ENCODE data around the gene PRRT2. TPM values are rescaled to one million over a fixed set of nuclear protein-coding genes. Genes with fewer than 3 reads are reported as not detected.
A peak's percentile ranks its signal among the peaks of the same experiment; 100 is the strongest.
"Not testable (repeated sequence)": the region's sequence is repeated elsewhere in the genome, so short reads cannot be mapped to it uniquely, and the experiment has no call there.

Gene PRRT2
- total RNA-seq, 2 donors from 2014 or later: 2.0 to 3.4 TPM

GRCh38 chr16:29820730-29821642 is 9.0 kb downstream of the PRRT2 start:
- Mint-ChIP-seq H3K27me3 (no peaks in the 10 kb centered on the region), H3K27ac (peak overlapping the region; percentile 93), H3K4me3 (peak overlapping the region; percentile 96), H3K4me1 (peaks cover 48% of the 10 kb centered on the region), H3K36me3 (ENCODE audit: low read depth) (peaks cover 3% of the 10 kb centered on the region)
- H3K9me3 ChIP-seq (ENCODE audit: control insufficient read depth, low read length, poor library complexity, severe bottlenecking): no peaks in the 10 kb centered on the region
- peak in 2 of 3 donors; percentile 40 to 42 for DNase-seq
- peak; percentile 64 for ATAC-seq

GRCh38 chr16:29821643-29822115 is 9.7 kb downstream of the PRRT2 start:
- peak overlapping the region; percentile 93 for H3K27ac Mint-ChIP-seq
- no peaks in the 10 kb centered on the region for H3K9me3 ChIP-seq (ENCODE audit: control insufficient read depth, low read length, poor library complexity, severe bottlenecking)
- H3K27me3 Mint-ChIP-seq: no peaks in the 10 kb centered on the region
- no peak for DNase-seq
- H3K4me3 Mint-ChIP-seq: peak overlapping the region; percentile 96
- H3K4me1 Mint-ChIP-seq: peaks cover 49% of the 10 kb centered on the region
- peaks cover 2% of the 10 kb centered on the region for H3K36me3 Mint-ChIP-seq (ENCODE audit: low read depth)
- ATAC-seq: no peak

- no peak for DNase-seq
- H3K27ac Mint-ChIP-seq: peak overlapping the region; percentile 93
- H3K36me3 Mint-ChIP-seq (ENCODE audit: low read depth): no peaks in the 10 kb centered on the region
- peak overlapping the region; percentile 90 for H3K4me3 Mint-ChIP-seq
- ATAC-seq: no peak
- H3K4me1 Mint-ChIP-seq: peaks cover 46% of the 10 kb centered on the region
- H3K9me3 ChIP-seq (ENCODE audit: control insufficient read depth, low read length, poor library complexity, severe bottlenecking): no peaks in the 10 kb centered on the region
- H3K27me3 Mint-ChIP-seq: no peaks in the 10 kb centered on the region
Measured at GRCh38 chr16:29824589-29825144, 12.7 kb downstream of the PRRT2 start.

- H3K9me3 ChIP-seq (ENCODE audit: control insufficient read depth, low read length, poor library complexity, severe bottlenecking): no peaks in the 10 kb centered on the region
- Mint-ChIP-seq H3K27me3 (no peaks in the 10 kb centered on the region), H3K4me3 (peak overlapping the region; percentile 90), H3K36me3 (ENCODE audit: low read depth) (no peaks in the 10 kb centered on the region), H3K4me1 (peaks cover 46% of the 10 kb centered on the region), H3K27ac (peak overlapping the region; percentile 93)
- no peak for ATAC-seq
- DNase-seq: no peak
Measured at GRCh38 chr16:29825145-29826044, 13.4 kb downstream of the PRRT2 start.

- ATAC-seq: no peak
- peak overlapping the region; percentile 93 for H3K27ac Mint-ChIP-seq
- H3K36me3 Mint-ChIP-seq (ENCODE audit: low read depth): no peaks in the 10 kb centered on the region
- H3K4me1 Mint-ChIP-seq: peaks cover 40% of the 10 kb centered on the region
- no peak for DNase-seq
- H3K27me3 Mint-ChIP-seq: no peaks in the 10 kb centered on the region
- no peaks in the 10 kb centered on the region for H3K9me3 ChIP-seq (ENCODE audit: control insufficient read depth, low read length, poor library complexity, severe bottlenecking)
- H3K4me3 Mint-ChIP-seq: peak overlapping the region; percentile 90
Measured at GRCh38 chr16:29826342-29826695, 14.3 kb downstream of the PRRT2 start.

- peaks cover 7% of the 10 kb centered on the region for H3K36me3 Mint-ChIP-seq (ENCODE audit: low read depth)
- no peak for ATAC-seq
- H3K4me3 Mint-ChIP-seq: no peak overlapping the region
- DNase-seq: no peak
- peak overlapping the region; percentile 72 for H3K27ac Mint-ChIP-seq
- H3K9me3 ChIP-seq (ENCODE audit: control insufficient read depth, low read length, poor library complexity, severe bottlenecking): no peaks in the 10 kb centered on the region
- H3K4me1 Mint-ChIP-seq: peaks cover 24% of the 10 kb centered on the region
- no peaks in the 10 kb centered on the region for H3K27me3 Mint-ChIP-seq
Measured at GRCh38 chr16:29830774-29831173, 18.8 kb downstream of the PRRT2 start.

GRCh38 chr16:29831490-29831889 is 19.5 kb downstream of the PRRT2 start:
- peaks cover 23% of the 10 kb centered on the region for H3K4me1 Mint-ChIP-seq
- no peak for DNase-seq
- H3K4me3 Mint-ChIP-seq: no peak overlapping the region
- peaks cover 7% of the 10 kb centered on the region for H3K36me3 Mint-ChIP-seq (ENCODE audit: low read depth)
- no peaks in the 10 kb centered on the region for H3K9me3 ChIP-seq (ENCODE audit: control insufficient read depth, low read length, poor library complexity, severe bottlenecking)
- no peaks in the 10 kb centered on the region for H3K27me3 Mint-ChIP-seq
- no peak for ATAC-seq
- peak overlapping the region; percentile 72 for H3K27ac Mint-ChIP-seq

GRCh38 chr16:29833219-29833618 is 21.2 kb downstream of the PRRT2 start:
- not testable (repeated sequence) for H3K9me3 ChIP-seq (ENCODE audit: control insufficient read depth, low read length, poor library complexity, severe bottlenecking); ATAC-seq; H3K4me3 Mint-ChIP-seq; DNase-seq; H3K27ac Mint-ChIP-seq; H3K4me1 Mint-ChIP-seq; H3K27me3 Mint-ChIP-seq; H3K36me3 Mint-ChIP-seq (ENCODE audit: low read depth)

- ATAC-seq: no peak
- peaks cover 7% of the 10 kb centered on the region for H3K36me3 Mint-ChIP-seq (ENCODE audit: low read depth)
- no peak for DNase-seq
- peaks cover 9% of the 10 kb centered on the region for H3K4me1 Mint-ChIP-seq
- H3K9me3 ChIP-seq (ENCODE audit: control insufficient read depth, low read length, poor library complexity, severe bottlenecking): no peaks in the 10 kb centered on the region
- H3K27me3 Mint-ChIP-seq: no peaks in the 10 kb centered on the region
- no peak overlapping the region for H3K27ac Mint-ChIP-seq
- H3K4me3 Mint-ChIP-seq: no peak overlapping the region
Measured at GRCh38 chr16:29834079-29834478, 22.1 kb downstream of the PRRT2 start.

- Mint-ChIP-seq H3K36me3 (ENCODE audit: low read depth) (peaks cover 7% of the 10 kb centered on the region), H3K4me1 (peaks cover 8% of the 10 kb centered on the region), H3K27ac (no peak overlapping the region)
Measured at GRCh38 chr16:29835926-29836325, 23.9 kb downstream of the PRRT2 start.

GRCh38 chr16:29836623-29837022 is 24.6 kb downstream of the PRRT2 start:
- H3K9me3 ChIP-seq (ENCODE audit: control insufficient read depth, low read length, poor library complexity, severe bottlenecking): no peaks in the 10 kb centered on the region
- Mint-ChIP-seq H3K36me3 (ENCODE audit: low read depth) (peaks cover 9% of the 10 kb centered on the region), H3K4me3 (no peak overlapping the region), H3K27ac (peak overlapping the region; percentile 11), H3K4me1 (peaks cover 10% of the 10 kb centered on the region), H3K27me3 (no peaks in the 10 kb centered on the region)
- DNase-seq (no peak), ATAC-seq (no peak)

More at GRCh38 chr16:29835926-29836325, 23.9 kb downstream of the PRRT2 start:
- H3K9me3 ChIP-seq (ENCODE audit: control insufficient read depth, low read length, poor library complexity, severe bottlenecking): no peaks in the 10 kb centered on the region
- H3K27me3 Mint-ChIP-seq: no peaks in the 10 kb centered on the region
- H3K4me3 Mint-ChIP-seq: no peak overlapping the region
- ATAC-seq: no peak
- no peak for DNase-seq

GRCh38 chr16:29837841-29838240 is 25.8 kb downstream of the PRRT2 start:
- Mint-ChIP-seq H3K4me1 (peaks cover 6% of the 10 kb centered on the region), H3K27ac (no peak overlapping the region)

GRCh38 chr16:29839822-29840221 is 27.8 kb downstream of the PRRT2 start:
- ATAC-seq (no peak), DNase-seq (no peak)
- peaks cover 4% of the 10 kb centered on the region for H3K36me3 Mint-ChIP-seq (ENCODE audit: low read depth)
- H3K4me1 Mint-ChIP-seq: peaks cover 6% of the 10 kb centered on the region
- no peaks in the 10 kb centered on the region for H3K9me3 ChIP-seq (ENCODE audit: control insufficient read depth, low read length, poor library complexity, severe bottlenecking)
- no peaks in the 10 kb centered on the region for H3K27me3 Mint-ChIP-seq
- no peak overlapping the region for H3K4me3 Mint-ChIP-seq
- peak overlapping the region; percentile 24 for H3K27ac Mint-ChIP-seq

More at GRCh38 chr16:29837841-29838240, 25.8 kb downstream of the PRRT2 start:
- ATAC-seq (no peak), DNase-seq (no peak)
- Mint-ChIP-seq H3K36me3 (ENCODE audit: low read depth) (peaks cover 4% of the 10 kb centered on the region), H3K4me3 (no peak overlapping the region), H3K27me3 (no peaks in the 10 kb centered on the region)
- H3K9me3 ChIP-seq (ENCODE audit: control insufficient read depth, low read length, poor library complexity, severe bottlenecking): no peaks in the 10 kb centered on the region

Data from T-helper 17 cell (primary cell).